HG03039 (cell line): ENCODE measurements around the gene BMF.

Experiments
- ATAC-seq: cut with Tn5 transposase; IDR thresholded peaks from one replicate; pipeline ENCODE4 v1.9.1; 2021; ENCODE audit warnings: mild to moderate bottlenecking, moderate library complexity; ENCODE audit not compliant: unreplicated experiment

BMF gene

DNA sequence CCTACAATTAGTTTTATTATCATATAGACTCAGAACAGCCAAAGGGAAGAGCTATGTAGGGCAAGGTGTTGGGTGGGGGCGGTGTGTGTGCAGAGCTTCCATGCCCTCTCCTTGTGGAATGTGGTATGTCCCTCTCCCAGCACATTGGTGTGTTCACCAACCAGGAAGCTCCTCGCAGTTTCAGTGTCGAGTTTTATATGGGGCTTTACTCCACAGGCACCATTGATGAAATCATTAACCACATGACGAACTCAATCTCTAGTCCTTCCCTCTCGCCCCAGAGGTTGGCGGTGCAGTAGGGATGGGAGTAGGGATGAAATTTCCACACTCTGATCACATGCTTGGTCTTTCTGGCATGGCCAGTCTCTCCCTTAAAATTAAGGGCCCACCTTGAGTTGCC lies 56.1 kb downstream of the BMF start:
- no peak for ATAC-seq

GRCh38 chr15:40051616-40052415 lies 56.9 kb downstream of the BMF start:
- no peak for ATAC-seq

DNA sequence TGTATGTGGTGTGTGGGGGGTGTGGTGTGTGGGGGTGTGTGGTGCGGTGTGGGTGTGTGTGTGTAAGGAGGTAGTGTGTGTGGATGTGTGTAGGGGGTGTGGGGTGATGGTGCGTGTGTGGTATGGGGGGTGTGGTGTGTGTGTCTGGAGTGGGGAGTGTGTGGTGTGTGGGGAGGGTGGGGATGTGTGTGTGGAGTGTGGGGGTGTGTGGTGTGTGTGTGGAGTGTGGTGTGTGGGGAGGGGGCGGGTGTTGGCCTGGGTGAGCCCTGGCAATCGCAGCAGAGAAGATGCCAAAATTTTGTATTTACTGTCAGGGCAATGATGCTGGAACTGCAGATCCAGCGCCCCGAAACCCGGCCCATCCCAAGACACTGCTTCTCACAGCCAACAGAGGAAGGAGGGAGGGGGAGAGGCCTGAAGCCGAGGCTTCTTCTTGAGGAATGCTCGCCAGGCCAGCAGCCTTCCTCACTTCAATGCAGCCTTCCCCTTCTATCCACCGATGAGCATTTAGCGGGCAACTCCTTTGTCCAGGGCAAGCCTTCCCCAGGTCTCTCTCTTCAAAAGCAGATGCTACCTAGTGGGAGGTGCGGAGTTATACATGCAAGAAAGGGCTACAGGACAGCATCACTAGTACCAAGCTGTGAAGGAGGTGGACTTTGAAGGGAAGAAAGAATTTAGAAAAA lies 57.8 kb downstream of the BMF start:
- ATAC-seq, result no peak

DNA sequence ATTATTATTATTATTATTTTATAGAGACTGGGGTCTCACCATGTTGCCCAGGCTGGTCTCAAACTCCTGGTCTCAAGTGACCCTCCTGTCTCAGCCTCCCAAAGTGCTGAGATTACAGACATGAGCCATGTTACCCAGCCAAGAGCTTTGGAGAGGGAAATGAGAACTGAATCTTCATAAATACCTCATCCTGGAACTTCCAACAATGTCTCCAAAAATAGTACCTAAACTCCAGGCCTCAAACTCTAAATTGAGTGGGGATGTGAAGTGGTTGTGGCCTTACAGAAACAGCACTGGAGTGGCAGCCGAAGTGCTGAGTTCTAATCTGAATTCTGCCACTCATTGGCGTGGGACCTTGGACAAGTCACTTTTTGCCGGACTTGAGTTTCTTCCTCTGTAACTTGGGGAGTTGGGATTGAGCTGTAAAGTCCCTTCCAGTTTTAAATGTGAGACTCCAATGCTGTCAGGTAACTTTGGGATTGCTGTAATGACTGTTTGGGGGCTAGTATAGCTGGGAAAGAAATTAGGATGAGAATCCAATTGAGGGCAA lies 59.7 kb downstream of the BMF start:
- ATAC-seq, result no peak

DNA sequence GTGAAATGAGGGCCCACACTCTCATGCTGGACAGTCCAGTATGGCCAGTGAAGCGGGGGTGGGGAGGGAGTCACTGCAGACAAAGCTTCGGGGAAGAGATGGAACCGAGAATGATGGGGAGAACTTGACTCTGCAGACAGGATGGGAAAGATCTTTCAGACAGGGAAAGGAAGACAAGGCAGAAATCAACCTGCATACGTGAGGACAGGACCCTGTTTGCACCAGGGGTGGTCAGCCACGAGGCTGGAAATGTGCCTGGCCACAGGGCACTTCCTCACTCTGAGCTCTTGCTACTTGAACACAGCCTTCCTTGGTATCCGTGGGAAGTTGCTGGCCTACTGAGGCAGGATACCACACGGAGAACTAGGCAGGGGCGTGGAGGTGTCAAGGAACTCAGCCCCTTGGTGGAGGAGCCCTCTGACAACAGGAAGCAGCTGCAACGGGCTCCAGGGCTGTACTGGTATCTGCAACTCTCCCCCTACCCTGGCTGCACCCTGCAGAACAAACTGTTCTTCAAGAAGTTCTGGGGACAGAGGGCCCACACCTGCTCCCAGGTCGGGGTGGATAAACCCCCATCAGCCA lies 60.4 kb downstream of the BMF start:
- ATAC-seq, result no peak

DNA sequence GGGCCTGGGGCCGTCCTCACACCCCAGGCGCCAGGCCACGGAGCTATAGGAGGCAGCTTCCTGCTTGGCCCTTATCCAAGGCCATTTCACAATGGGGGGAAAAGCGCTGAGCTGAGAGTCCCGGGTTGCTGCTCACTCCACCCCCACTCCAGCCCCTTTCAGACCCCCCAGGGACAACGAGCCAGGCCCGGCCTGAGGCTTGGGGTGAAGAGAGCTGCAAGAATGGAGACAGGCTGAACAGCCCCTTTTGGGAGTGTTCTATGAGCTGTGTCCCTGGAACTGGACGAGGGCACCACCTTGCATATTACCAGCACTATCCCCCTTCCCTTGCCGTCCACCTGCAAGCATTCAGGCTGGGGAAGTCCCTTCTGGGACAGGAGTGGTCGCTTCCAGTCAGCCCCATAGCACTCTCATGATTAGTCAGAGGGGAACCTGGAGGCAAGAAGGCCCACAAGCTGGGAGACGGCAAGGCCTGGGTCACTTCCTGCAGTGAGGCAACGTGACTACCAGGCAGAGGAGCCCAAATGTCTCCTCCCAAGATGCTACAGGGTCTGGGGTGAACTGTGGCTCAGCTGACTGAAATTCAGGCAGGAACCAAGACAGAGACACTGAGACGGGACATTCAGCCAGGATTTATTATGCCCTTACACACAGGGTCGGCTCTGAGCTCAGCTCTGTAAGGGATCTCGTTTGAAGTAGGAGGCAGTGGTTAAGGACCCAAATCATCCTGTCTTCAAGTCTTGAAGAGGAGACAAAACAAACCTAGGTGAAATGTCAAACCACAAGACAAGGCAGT lies 61.1 kb downstream of the BMF start:
- ATAC-seq, result peak; percentile 66

GRCh38 chr15:40046721-40047414 lies 61.8 kb downstream of the BMF start:
- ATAC-seq, result no peak

- ATAC-seq, result no peak
Measured at GRCh38 chr15:40045572-40046217, 63.0 kb downstream of the BMF start.

DNA sequence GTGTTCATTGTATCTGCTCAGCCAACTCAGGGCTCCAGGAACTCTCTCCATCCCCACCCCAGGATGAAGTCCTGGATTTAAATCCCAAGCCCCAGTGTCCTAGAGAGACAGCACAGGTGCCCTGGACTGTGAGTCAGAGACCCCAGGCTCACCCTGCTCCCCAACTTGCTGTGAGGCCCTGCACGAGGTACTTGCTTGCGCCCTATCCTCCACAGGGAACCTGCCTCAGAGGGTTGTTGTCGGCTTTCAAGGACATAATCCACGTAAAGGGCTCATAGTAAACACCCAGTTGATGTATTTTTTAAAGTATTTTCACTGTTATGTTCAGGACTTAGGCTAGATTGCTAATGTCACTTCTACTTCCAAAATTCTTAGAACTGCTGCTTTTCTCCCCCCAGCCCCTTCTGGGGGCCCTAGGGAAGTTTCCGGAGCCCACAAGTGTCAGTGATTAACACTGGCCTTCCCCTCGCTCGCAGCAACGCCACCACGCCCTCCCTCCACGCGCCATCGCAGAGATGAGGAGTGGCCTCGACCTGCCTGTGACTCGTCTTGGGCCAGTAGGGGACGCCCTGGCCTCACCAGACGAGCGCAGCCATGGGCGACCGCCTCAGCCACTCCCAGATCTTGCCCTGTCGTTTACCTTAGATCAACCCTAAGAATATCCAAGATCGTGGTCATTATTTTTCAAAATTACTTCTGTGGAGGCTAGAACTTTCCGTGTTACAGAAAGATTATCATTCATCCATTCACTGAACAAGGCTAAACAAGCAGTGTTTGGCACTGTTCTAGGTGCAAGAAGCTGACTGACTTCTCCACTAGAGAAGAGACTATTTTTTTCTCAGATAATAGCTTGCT lies 63.7 kb downstream of the BMF start:
- peak; percentile 61 for ATAC-seq

DNA sequence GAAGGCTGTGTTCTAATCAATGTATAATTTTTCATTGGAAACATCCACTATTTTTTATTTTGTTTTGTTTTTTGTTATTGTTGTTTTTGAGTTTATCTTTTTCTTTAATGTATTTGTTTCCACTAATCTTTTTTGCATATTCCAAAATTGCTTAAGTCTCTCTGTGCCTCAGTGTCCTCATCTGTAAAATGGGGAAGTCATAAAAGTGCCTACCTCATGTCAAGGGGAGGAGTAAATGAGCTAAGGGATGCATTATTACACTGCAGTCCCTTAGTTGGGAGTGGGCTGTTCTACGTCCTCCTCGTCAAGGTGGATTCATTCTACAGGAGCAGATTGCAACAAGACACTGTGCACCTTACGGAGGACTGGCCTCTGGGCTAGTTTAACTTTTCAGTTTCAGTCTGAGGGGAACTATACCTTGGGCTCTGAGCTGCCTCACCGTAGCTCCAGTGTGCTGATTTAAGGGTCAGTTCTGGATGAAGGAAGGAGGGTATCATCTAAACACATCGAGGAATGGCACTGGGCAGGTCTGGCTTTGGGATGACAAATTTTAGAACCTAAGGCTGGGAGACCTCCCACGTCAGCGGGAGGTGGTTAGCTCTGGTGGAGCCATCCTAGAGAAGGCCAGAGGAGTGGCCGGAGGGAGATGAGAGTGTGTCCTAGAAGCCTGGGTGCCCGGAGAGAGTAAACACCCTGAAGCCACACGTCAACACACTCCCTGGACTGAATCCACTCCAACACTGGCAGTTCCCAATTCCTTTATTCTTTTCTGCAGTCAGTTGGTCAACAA lies 64.6 kb downstream of the BMF start:
- ATAC-seq, result no peak

DNA sequence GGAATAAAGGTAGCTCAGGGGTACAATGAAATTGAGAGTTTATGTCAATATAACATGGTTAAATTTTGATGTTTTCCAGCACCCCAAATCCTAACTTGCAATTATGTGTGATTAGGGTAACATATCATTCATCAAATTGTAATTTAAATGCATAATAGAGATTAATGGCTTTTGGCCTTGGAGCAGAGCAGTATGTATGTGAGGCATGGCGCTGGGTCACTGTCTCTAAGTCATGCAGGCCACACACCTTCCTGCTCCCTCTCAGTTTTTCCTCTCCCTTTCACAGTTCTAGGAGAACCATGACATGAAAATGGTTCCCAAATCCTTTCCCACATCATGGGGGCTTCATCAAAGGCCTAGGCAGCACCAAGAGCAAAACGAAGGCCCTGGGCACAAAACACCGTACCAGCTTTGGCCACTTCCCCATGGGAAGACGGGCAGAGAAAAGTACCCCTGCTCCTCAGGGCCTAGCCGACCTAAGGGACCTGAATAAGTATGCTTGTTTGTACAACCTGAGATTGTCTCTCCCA lies 65.8 kb downstream of the BMF start:
- no peak for ATAC-seq

- no peak for ATAC-seq
Measured at GRCh38 chr15:40040770-40041169, 67.9 kb downstream of the BMF start.

- no peak for ATAC-seq
Measured at GRCh38 chr15:40040293-40040635, 68.4 kb downstream of the BMF start.

GRCh38 chr15:40038638-40039543 lies 69.8 kb downstream of the BMF start, which contains the start of gene SRP14:
TSS of gene SRP14 (minus strand) at chr15:40039181. CDS start at chr15:40039116, 65 bp downstream.
- peak; percentile 87 for ATAC-seq

DNA sequence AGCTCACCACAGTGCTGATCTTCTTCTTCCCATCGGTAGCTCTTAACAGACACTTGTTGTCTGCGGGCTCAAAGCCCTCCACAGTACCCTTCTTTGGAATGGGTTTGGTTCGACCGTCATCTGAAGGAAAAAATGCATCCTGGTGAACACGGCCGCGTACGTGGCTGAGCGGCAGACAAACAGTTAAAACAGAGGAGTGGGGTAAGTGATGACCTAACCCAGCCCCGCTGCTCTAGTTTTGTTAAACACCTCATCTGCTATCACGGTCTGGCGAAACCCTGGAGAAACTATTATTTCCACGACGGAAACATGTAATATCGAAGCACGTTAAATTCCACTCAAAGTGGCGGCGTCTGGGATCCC lies 70.4 kb downstream of the BMF start:
- no peak for ATAC-seq
